IMR-90 (cell line): ENCODE data around the gene ZSWIM5. TPM values are rescaled to one million over a fixed set of nuclear protein-coding genes. Genes with fewer than 3 reads are reported as not detected.
"Not testable (repeated sequence)": the region's sequence is repeated elsewhere in the genome, so short reads cannot be mapped to it uniquely, and the experiment has no call there.

Experiments used
- ATAC-seq: fragments of 200-7000 bp; cut with Tn5 transposase; 2 replicates; pipeline ENCODE4 v1.9.1; 2020; ENCODE audit warnings: low read depth, mild to moderate bottlenecking, moderate library complexity
- BruUV-seq: library from RNA; stranded (reverse); fragments of 400-500 nt; replicated peaks from 2 replicates; lab custom pipeline; 2021; lab: Mats Ljungman, UMichigan
- CTCF ChIA-PET: fragments of 300-600 bp; formaldehyde crosslinking; extraction: SDS; loops from one replicate; lab custom pipeline; 2021; ENCODE audit warnings: antibody characterized with exemption; lab: Yijun Ruan, JAX
- POLR2A ChIA-PET: fragments of 300-600 bp; sonication (Branson Sonifier 250); formaldehyde crosslinking; loops from one replicate; lab custom pipeline; 2022; ENCODE audit warnings: antibody characterized with exemption; ENCODE audit not compliant: unreplicated experiment; lab: Charles Lee
- DNase-seq: peaks from one replicate; pipeline ENCODE4 v3.0.0; 2013
- H2AFZ ChIP-seq: replicated peaks from 2 replicates; pipeline ENCODE3; 2013; ENCODE audit warnings: low read length, mild to moderate bottlenecking; ENCODE audit not compliant: poor library complexity
- H2AK5ac ChIP-seq: 2 replicates; pipeline ENCODE4 v1.6.1; 2013; ENCODE audit warnings: low read depth, low read length, inconsistent platforms
- H2AK9ac ChIP-seq: replicated peaks from 2 replicates; pipeline ENCODE3; 2013; ENCODE audit warnings: mild to moderate bottlenecking, low read depth, low read length, moderate library complexity; ENCODE audit not compliant: poor library complexity
- H2BK120ac ChIP-seq: 2 replicates; pipeline ENCODE4 v1.6.1; 2013; ENCODE audit warnings: low read depth, low read length, inconsistent platforms
- H2BK15ac ChIP-seq: 3 replicates; pipeline ENCODE4 v1.6.1; 2013; ENCODE audit warnings: low read depth, low read length, inconsistent platforms
- H2BK20ac ChIP-seq: 2 replicates; pipeline ENCODE4 v1.6.1; 2013; ENCODE audit warnings: low read depth, mild to moderate bottlenecking, inconsistent platforms, low read length, moderate library complexity
- H2BK5ac ChIP-seq: 2 replicates; pipeline ENCODE4 v1.6.1; 2013; ENCODE audit warnings: mild to moderate bottlenecking, low read depth, low read length, inconsistent platforms; ENCODE audit not compliant: poor library complexity, severe bottlenecking
- H3K14ac ChIP-seq: replicated peaks from 2 replicates; pipeline ENCODE4 v1.6.1; 2013; ENCODE audit warnings: low read depth, low read length, inconsistent platforms
- H3K18ac ChIP-seq: 2 replicates; pipeline ENCODE4 v1.6.1; 2013; ENCODE audit warnings: low read depth, low read length, control low read depth
- H3K23ac ChIP-seq: 2 replicates; pipeline ENCODE4 v1.6.1; 2013; ENCODE audit warnings: low read depth, low read length, inconsistent platforms
- H3K27ac ChIP-seq: 2 replicates; pipeline ENCODE4 v1.5.1; 2013; ENCODE audit warnings: mild to moderate bottlenecking, control low read depth, low read length; ENCODE audit not compliant: insufficient read depth
- H3K27me3 ChIP-seq: 2 replicates; pipeline ENCODE4 v1.6.1; 2013; ENCODE audit warnings: low read length; ENCODE audit not compliant: control insufficient read depth, insufficient read depth
- H3K36me3 ChIP-seq: 2 replicates; pipeline ENCODE4 v1.6.1; 2013; ENCODE audit warnings: low read length, mixed read lengths; ENCODE audit not compliant: control insufficient read depth, insufficient read depth
- H3K4ac ChIP-seq: 2 replicates; pipeline ENCODE4 v1.6.1; 2013; ENCODE audit warnings: low read depth, low read length, inconsistent platforms
- H3K4me1 ChIP-seq: 2 replicates; pipeline ENCODE4 v1.6.1; 2013; ENCODE audit warnings: low read length, mixed read lengths; ENCODE audit not compliant: control insufficient read depth, insufficient read depth
- H3K4me2 ChIP-seq: 2 replicates; pipeline ENCODE4 v1.6.1; 2013; ENCODE audit warnings: low read depth, mild to moderate bottlenecking, control low read depth, low read length, moderate library complexity
- H3K4me3 ChIP-seq: 2 replicates; pipeline ENCODE4 v1.5.1; 2013; ENCODE audit warnings: low read depth, mild to moderate bottlenecking, control low read depth, low read length, moderate library complexity; ENCODE audit not compliant: insufficient read depth
- H3K56ac ChIP-seq: 2 replicates; pipeline ENCODE4 v1.6.1; 2013; ENCODE audit warnings: low read length, inconsistent platforms; ENCODE audit not compliant: insufficient read depth; ENCODE audit errors: extremely low read depth
- H3K79me1 ChIP-seq, 2 experiments: 2 replicates each; pipeline ENCODE4 v1.6.1; 2013; ENCODE audit warnings: low read length in 2 of 2, inconsistent platforms in 1 of 2, low read depth in 1 of 2
- H3K9ac ChIP-seq: 2 replicates; pipeline ENCODE4 v1.6.1; 2013; ENCODE audit warnings: low read depth, low read length, control low read depth
- H3K9me1 ChIP-seq: 2 replicates; pipeline ENCODE4 v1.6.1; 2013; ENCODE audit warnings: low read length, inconsistent platforms; ENCODE audit not compliant: insufficient read depth
- H3K9me3 ChIP-seq: 2 replicates; pipeline ENCODE4 v1.6.1; 2013; ENCODE audit warnings: low read length; ENCODE audit not compliant: control insufficient read depth, insufficient read depth
- H4K20me1 ChIP-seq: 2 replicates; pipeline ENCODE4 v1.6.1; 2013; ENCODE audit warnings: low read length, inconsistent platforms; ENCODE audit not compliant: insufficient read depth
- H4K5ac ChIP-seq: 2 replicates; pipeline ENCODE4 v1.6.1; 2013; ENCODE audit warnings: mild to moderate bottlenecking, low read depth, low read length, control low read depth
- H4K8ac ChIP-seq, 2 experiments: 2 replicates each; pipeline ENCODE4 v1.6.1; 2013; ENCODE audit warnings: low read depth in 2 of 2, low read length in 2 of 2, control low read depth in 1 of 2, inconsistent platforms in 1 of 2
- H4K91ac ChIP-seq: 2 replicates; pipeline ENCODE4 v1.6.1; 2013; ENCODE audit warnings: low read depth, low read length, inconsistent platforms; ENCODE audit not compliant: insufficient read depth
- WGBS, 2 experiments: methylation state at CpG; one replicate each; pipeline versions ENCODE4 v1.1.5 to v1.1.7; 2013; ENCODE audit warnings: missing lambda C conversion rate in 2 of 2; ENCODE audit not compliant: insufficient read length in 1 of 2; ENCODE audit errors: extremely low coverage in 2 of 2; 5-methylcytosine and 5-hydroxymethylcytosine counted together
- dilution Hi-C: fragments of 300-500 bp; cut with HindIII; formaldehyde crosslinking; loops from one replicate; pipeline ENCODE4 v1.14.3; 2018; ENCODE audit warnings: low sequenced_read_pairs; ENCODE audit not compliant: unreplicated experiment
- in situ Hi-C: fragments of 300-500 bp; cut with MboI; formaldehyde crosslinking; loops from 3 replicates; pipeline ENCODE4 v1.14.3; 2019; ENCODE audit warnings: low sequenced_read_pairs, inconsistent platforms, mixed read lengths
- intact Hi-C: fragments of 100-400 bp; cut with micrococcal nuclease; formaldehyde crosslinking; loops from 2 replicates; pipeline ENCODE4 v1.10.0; 2022
- polyA plus RNA-seq, 3 experiments: library from polyadenylated mRNA; depleted of rRNA; stranded (reverse); fragments of >200 nt; gene quantifications; 2 replicates each; pipeline ENCODE4 v1.2.3, GENCODE V29; 2012; ENCODE audit warnings: low replicate concordance in 1 of 3
- total RNA-seq: library from RNA; depleted of rRNA; stranded (reverse); fragments of >200 nt; gene quantifications from 2 replicates; pipeline ENCODE4 v1.2.3, GENCODE V29; 2012

Gene ZSWIM5
- total and polyA plus RNA-seq, 2 of the 4 experiments (the other 2 are of a cell fraction) = under 0.01 to 0.03 TPM

- in situ Hi-C loops = loop anchor here (25.0 kb wide), 1 partner anchor 115 kb away; no protein-coding TSS in a partner anchor
- intact Hi-C loops = loop anchor here (2.0 kb wide), 1 partner anchor 45 kb away; no protein-coding TSS in a partner anchor
- H3K4ac ChIP-seq, H2AK9ac ChIP-seq, H2BK20ac ChIP-seq, POLR2A ChIA-PET, CTCF ChIA-PET, BruUV-seq, dilution Hi-C loops, H3K79me1 ChIP-seq, H3K27me3 ChIP-seq, H2BK5ac ChIP-seq, H2AFZ ChIP-seq, H4K5ac ChIP-seq, H2BK15ac ChIP-seq, H4K8ac ChIP-seq, H3K9me1 ChIP-seq, H3K9me3 ChIP-seq, H2BK120ac ChIP-seq, DNase-seq, H2AK5ac ChIP-seq, H3K23ac ChIP-seq, H3K18ac ChIP-seq, H4K20me1 ChIP-seq, H3K27ac ChIP-seq, H3K4me2 ChIP-seq, H4K91ac ChIP-seq, H3K4me1 ChIP-seq, H3K4me3 ChIP-seq, H3K9ac ChIP-seq, H3K56ac ChIP-seq, ATAC-seq, H3K14ac ChIP-seq: not testable (repeated sequence)
- peaks cover 20% of the 10 kb centered on the region for H3K36me3 ChIP-seq
- WGBS, 2 experiments = 100% methylated on average over 1 of the region's 4 CpGs; no CpG with 5 or more reads in 1 of the 2 experiments
Observed at GRCh38 chr1:44977372-44977771, 229.0 kb downstream of the ZSWIM5 start.
